ENCODE data around the gene CLDN15. TPM values are rescaled to one million over a fixed set of nuclear protein-coding genes. Genes with fewer than 3 reads are reported as not detected.

The CLDN15 gene
- polyA plus RNA-seq, 3 donors, result 19.3 TPM; not detected in 2

GRCh38 chr7:101241443-101242349 lies 4.1 kb upstream of the CLDN15 start:
- peak in 2 of 3 donors; percentile 30 to 44 for DNase-seq
- peak overlapping the region; percentile 65 to 70 for H3K4me3 Mint-ChIP-seq

GRCh38 chr7:101241015-101241363 lies 3.4 kb upstream of the CLDN15 start:
- no peaks in the 10 kb centered on the region for H3K9me3 ChIP-seq (replicated peaks in 1 of 2; ENCODE audit: control insufficient read depth in 1 of 2, insufficient read depth in 1 of 2, low read length in 2 of 2)
- H3K4me2 ChIP-seq (replicated peaks; ENCODE audit: extremely low read depth, low read length, poor library complexity, severe bottlenecking), result peak overlapping the region; percentile 19
- H3K36me3 ChIP-seq (replicated peaks in 1 of 2; ENCODE audit: control insufficient read depth in 1 of 2, insufficient read depth in 2 of 2, low read length in 2 of 2), result peaks cover 15 to 28% of the 10 kb centered on the region in 2 donors
- H3K4me3 Mint-ChIP-seq, result peak overlapping the region; percentile 65 to 70
- DNase-seq, result peak; percentile 68 to 86 (median 75)
- H3K27ac Mint-ChIP-seq, result peak overlapping the region; percentile 60 to 82 (median 75)
- H3K27me3 ChIP-seq (ENCODE audit: control insufficient read depth in 2 of 2, insufficient read depth in 2 of 2, low read length in 2 of 2), result peaks cover 0 to 27% of the 10 kb centered on the region in 2 donors
- WGBS (ENCODE audit: insufficient coverage), result under 1% methylated on average over 8 of the region's 12 CpGs
- TF ChIP-seq, protein P1, sequence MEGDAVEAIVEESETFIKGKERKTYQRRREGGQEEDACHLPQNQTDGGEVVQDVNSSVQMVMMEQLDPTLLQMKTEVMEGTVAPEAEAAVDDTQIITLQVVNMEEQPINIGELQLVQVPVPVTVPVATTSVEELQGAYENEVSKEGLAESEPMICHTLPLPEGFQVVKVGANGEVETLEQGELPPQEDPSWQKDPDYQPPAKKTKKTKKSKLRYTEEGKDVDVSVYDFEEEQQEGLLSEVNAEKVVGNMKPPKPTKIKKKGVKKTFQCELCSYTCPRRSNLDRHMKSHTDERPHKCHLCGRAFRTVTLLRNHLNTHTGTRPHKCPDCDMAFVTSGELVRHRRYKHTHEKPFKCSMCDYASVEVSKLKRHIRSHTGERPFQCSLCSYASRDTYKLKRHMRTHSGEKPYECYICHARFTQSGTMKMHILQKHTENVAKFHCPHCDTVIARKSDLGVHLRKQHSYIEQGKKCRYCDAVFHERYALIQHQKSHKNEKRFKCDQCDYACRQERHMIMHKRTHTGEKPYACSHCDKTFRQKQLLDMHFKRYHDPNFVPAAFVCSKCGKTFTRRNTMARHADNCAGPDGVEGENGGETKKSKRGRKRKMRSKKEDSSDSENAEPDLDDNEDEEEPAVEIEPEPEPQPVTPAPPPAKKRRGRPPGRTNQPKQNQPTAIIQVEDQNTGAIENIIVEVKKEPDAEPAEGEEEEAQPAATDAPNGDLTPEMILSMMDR (IDR thresholded peaks at IDR 0.05), result no peak
- no peak overlapping the region for H2AFZ ChIP-seq (ENCODE audit: insufficient read depth, low read depth, low read length, poor library complexity, severe bottlenecking)
- peak overlapping the region in 1 of 2 donors; percentile 9 for H3K27ac ChIP-seq (ENCODE audit: low read depth in 1 of 2, low read length in 2 of 2)
- peaks cover 88% of the 10 kb centered on the region for H4K20me1 ChIP-seq (ENCODE audit: insufficient read depth, low read length)
- H3K79me2 ChIP-seq (ENCODE audit: insufficient read depth, low read length), result peaks cover 30% of the 10 kb centered on the region
- H3K9ac ChIP-seq (ENCODE audit: insufficient read depth, low read length, poor library complexity, severe bottlenecking), result no peak overlapping the region
- H3K9me3 Mint-ChIP-seq, result peaks cover 0 to 3% (median 0%) of the 10 kb centered on the region in 7 donors
- peaks cover 45 to 55% of the 10 kb centered on the region in 2 donors for H3K36me3 Mint-ChIP-seq
- peaks cover 53 to 62% of the 10 kb centered on the region in 2 donors for H3K4me1 ChIP-seq (ENCODE audit: control insufficient read depth in 1 of 2, insufficient read depth in 2 of 2, low read length in 2 of 2)
- H3K4me1 Mint-ChIP-seq, result peaks cover 57% of the 10 kb centered on the region
- intact Hi-C loops (cut with micrococcal nuclease), result loop anchor here in 1 of 2 donors (10.0 kb wide), 2 partner anchors 96 to 656 kb away; partner anchors contain the start of genes FBXO24 and LRCH4
- H3K27me3 Mint-ChIP-seq (ENCODE audit: low read depth in 3 of 3), result peaks cover 14 to 31% (median 23%) of the 10 kb centered on the region in 3 donors
- H3K4me3 ChIP-seq (replicated peaks in 1 of 3; ENCODE audit: low read depth in 2 of 3, low read length in 3 of 3), result peak overlapping the region in 1 of 3 experiments; percentile 14

More at GRCh38 chr7:101241443-101242349, 4.1 kb upstream of the CLDN15 start:
- Histone ChIP-seq H3K79me2 (ENCODE audit: insufficient read depth, low read length) (peaks cover 35% of the 10 kb centered on the region), H3K27me3 (ENCODE audit: control insufficient read depth in 2 of 2, insufficient read depth in 2 of 2, low read length in 2 of 2) (peaks cover 0 to 22% of the 10 kb centered on the region in 2 donors), H3K27ac (ENCODE audit: low read depth in 1 of 2, low read length in 2 of 2) (peak overlapping the region in 1 of 2 donors; percentile 9), H3K36me3 (replicated peaks in 1 of 2; ENCODE audit: control insufficient read depth in 1 of 2, insufficient read depth in 2 of 2, low read length in 2 of 2) (peaks cover 15 to 28% of the 10 kb centered on the region in 2 donors), H3K9me3 (replicated peaks in 1 of 2; ENCODE audit: control insufficient read depth in 1 of 2, insufficient read depth in 1 of 2, low read length in 2 of 2) (no peaks in the 10 kb centered on the region), H2AFZ (ENCODE audit: insufficient read depth, low read depth, low read length, poor library complexity, severe bottlenecking) (no peak overlapping the region), H3K4me2 (replicated peaks; ENCODE audit: extremely low read depth, low read length, poor library complexity, severe bottlenecking) (peak overlapping the region; percentile 19), H3K4me3 (replicated peaks in 1 of 3; ENCODE audit: low read depth in 2 of 3, low read length in 3 of 3) (peak overlapping the region in 1 of 3 experiments; percentile 14), H3K4me1 (ENCODE audit: control insufficient read depth in 1 of 2, insufficient read depth in 2 of 2, low read length in 2 of 2) (peaks cover 53 to 62% of the 10 kb centered on the region in 2 donors), H3K9ac (ENCODE audit: insufficient read depth, low read length, poor library complexity, severe bottlenecking) (no peak overlapping the region), H4K20me1 (ENCODE audit: insufficient read depth, low read length) (peaks cover 81% of the 10 kb centered on the region)
- intact Hi-C loops (cut with micrococcal nuclease), result loop anchor here (2.0 to 10.0 kb wide), 3 partner anchors 23 to 657 kb away; partner anchors contain the start of genes FBXO24 (in 1 of the 2), LRCH4 (in 1 of the 2) and ZNHIT1 (in 1 of the 2)
- 9% methylated on average over 13 of the region's 16 CpGs for WGBS (ENCODE audit: insufficient coverage)
- Mint-ChIP-seq H3K4me1 (peaks cover 55% of the 10 kb centered on the region), H3K27me3 (ENCODE audit: low read depth in 3 of 3) (peaks cover 9 to 26% (median 18%) of the 10 kb centered on the region in 3 donors), H3K27ac (peak overlapping the region in 6 of 7 donors; percentile 54 to 81 (median 74)), H3K36me3 (peaks cover 39 to 48% of the 10 kb centered on the region in 2 donors), H3K9me3 (peaks cover 0 to 3% (median 0%) of the 10 kb centered on the region in 7 donors)
- TF ChIP-seq, protein P1 (IDR thresholded peaks at IDR 0.05), result no peak

Measured in CD14-positive monocyte (primary cell).